ENCODE results near the gene FZD4. TPM values are rescaled to one million over a fixed set of nuclear protein-coding genes. Genes with fewer than 3 reads are reported as not detected.

FZD4 gene
- total and polyA plus RNA-seq, 3 donors from 2014 or later = 14.8 to 31.9 (median 31.2) TPM

DNA sequence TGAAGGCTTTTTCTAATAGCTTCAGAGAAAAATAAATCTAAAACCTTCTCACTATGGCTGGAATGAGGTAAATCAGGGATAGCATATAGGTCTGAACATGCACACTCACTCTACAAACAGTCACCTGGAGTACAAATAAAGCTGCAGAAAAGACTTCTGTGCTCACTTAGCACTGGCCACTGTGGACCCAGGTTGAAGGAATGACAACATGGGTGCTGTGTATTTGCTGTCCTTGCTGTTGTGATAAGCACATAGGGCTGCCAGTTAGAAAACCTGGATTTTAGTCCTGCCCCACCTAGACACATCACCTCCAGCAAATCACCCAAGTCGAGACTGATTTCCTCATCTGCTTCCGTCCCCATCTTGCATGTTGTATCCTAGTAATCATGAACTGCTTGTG lies 51.2 kb downstream of the FZD4 start:
- Histone ChIP-seq H3K27ac (no peak overlapping the region), H3K36me3 (ENCODE audit: low read depth, missing control alignments) (no peaks in the 10 kb centered on the region), H3K4me3 (no peak overlapping the region), H3K9me3 (no peaks in the 10 kb centered on the region), H3K27me3 (no peaks in the 10 kb centered on the region), H3K4me1 (no peaks in the 10 kb centered on the region)
- WGBS, 2 donors = 86 to 88% methylated on average over 2 of the region's 2 CpGs
- intact Hi-C loops (cut with DNase I; ENCODE audit: low total_unique reads) = no loop called here
- no peak for DNase-seq
- TF ChIP-seq POLR2A (IDR thresholded peaks at IDR 0.05) = no peak
- TF ChIP-seq, protein P1, sequence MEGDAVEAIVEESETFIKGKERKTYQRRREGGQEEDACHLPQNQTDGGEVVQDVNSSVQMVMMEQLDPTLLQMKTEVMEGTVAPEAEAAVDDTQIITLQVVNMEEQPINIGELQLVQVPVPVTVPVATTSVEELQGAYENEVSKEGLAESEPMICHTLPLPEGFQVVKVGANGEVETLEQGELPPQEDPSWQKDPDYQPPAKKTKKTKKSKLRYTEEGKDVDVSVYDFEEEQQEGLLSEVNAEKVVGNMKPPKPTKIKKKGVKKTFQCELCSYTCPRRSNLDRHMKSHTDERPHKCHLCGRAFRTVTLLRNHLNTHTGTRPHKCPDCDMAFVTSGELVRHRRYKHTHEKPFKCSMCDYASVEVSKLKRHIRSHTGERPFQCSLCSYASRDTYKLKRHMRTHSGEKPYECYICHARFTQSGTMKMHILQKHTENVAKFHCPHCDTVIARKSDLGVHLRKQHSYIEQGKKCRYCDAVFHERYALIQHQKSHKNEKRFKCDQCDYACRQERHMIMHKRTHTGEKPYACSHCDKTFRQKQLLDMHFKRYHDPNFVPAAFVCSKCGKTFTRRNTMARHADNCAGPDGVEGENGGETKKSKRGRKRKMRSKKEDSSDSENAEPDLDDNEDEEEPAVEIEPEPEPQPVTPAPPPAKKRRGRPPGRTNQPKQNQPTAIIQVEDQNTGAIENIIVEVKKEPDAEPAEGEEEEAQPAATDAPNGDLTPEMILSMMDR (IDR thresholded peaks at IDR 0.05) = no peak

DNA sequence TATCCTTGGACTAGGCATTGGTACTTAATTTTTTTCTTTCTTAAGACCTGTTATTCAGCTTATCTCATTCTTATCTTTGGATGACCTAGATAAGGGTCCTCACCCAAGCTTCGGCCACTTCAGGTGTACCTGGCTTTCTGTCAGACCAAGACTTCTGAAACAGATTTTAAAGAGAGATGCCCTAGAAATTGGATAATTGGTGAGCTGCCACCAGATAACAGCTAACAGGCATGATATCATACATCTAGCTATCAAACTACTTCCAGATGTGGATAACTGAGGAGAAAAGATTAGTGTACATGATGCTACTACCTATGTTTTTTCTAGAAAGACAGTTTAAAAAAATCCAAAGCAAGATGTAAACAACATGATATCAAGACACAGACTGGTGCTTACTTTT lies 52.9 kb downstream of the FZD4 start:
- Histone ChIP-seq H3K9me3 (no peaks in the 10 kb centered on the region), H3K27me3 (no peaks in the 10 kb centered on the region), H3K4me3 (no peak overlapping the region), H3K4me1 (no peaks in the 10 kb centered on the region), H3K36me3 (ENCODE audit: low read depth, missing control alignments) (no peaks in the 10 kb centered on the region), H3K27ac (no peak overlapping the region)
- 80 to 85% methylated on average over 1 of the region's 1 CpG for whole genome bisulfite sequencing, 2 donors
- no peak for DNase-seq
- TF ChIP-seq, protein P1 (IDR thresholded peaks at IDR 0.05) = no peak
- TF ChIP-seq POLR2A (IDR thresholded peaks at IDR 0.05) = no peak
- intact Hi-C loops (cut with DNase I; ENCODE audit: low total_unique reads) = no loop called here

DNA sequence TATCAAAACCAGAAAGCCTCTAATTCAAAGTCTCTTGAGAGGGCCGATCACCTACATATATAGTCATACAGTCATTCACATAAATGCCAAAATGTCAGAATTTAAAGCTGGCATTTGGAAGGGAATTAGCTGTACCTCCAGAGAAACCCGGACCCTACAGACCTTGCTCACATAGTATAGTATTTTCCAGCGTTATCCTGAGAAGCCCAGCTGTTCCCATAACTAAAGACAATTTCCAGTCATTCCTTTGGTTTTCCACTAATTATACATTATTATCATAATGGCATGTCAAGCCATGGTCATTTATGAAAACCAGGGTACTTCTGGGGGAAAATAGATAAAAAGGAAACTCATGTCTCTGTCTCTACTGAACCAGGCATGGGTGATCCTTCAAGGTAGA lies 53.6 kb downstream of the FZD4 start:
- Histone ChIP-seq H3K4me1 (no peaks in the 10 kb centered on the region), H3K27me3 (no peaks in the 10 kb centered on the region), H3K27ac (no peak overlapping the region), H3K4me3 (no peak overlapping the region), H3K36me3 (ENCODE audit: low read depth, missing control alignments) (no peaks in the 10 kb centered on the region), H3K9me3 (no peaks in the 10 kb centered on the region)
- no peak for TF ChIP-seq POLR2A (IDR thresholded peaks at IDR 0.05)
- TF ChIP-seq, protein P1 (IDR thresholded peaks at IDR 0.05) = no peak
- no peak for DNase-seq
- 88 to 93% methylated on average over 3 of the region's 3 CpGs for WGBS, 2 donors
- intact Hi-C loops (cut with DNase I; ENCODE audit: low total_unique reads) = no loop called here

DNA sequence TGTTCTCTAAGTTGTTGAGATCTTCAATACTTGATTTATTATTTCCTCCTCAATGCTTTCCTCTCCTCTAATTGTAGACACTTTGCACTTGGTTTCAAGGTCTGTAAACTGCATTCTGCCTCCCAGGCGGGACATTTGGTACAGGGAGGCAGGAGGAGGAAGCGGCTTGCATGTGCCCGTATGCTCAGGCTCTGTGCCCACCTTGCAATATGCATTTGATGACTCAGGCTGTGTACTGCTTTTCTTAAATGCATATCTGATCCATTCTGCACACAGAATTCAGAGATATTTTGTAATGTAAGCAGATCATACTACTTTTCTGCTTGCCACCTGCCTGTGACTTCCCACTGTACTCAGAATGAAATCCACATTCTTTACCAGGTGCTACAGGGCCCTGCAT lies 55.0 kb downstream of the FZD4 start:
- 74 to 88% methylated on average over 3 of the region's 3 CpGs for WGBS, 2 donors
- TF ChIP-seq, protein P1 (IDR thresholded peaks at IDR 0.05) = no peak
- no peak for TF ChIP-seq POLR2A (IDR thresholded peaks at IDR 0.05)

DNA sequence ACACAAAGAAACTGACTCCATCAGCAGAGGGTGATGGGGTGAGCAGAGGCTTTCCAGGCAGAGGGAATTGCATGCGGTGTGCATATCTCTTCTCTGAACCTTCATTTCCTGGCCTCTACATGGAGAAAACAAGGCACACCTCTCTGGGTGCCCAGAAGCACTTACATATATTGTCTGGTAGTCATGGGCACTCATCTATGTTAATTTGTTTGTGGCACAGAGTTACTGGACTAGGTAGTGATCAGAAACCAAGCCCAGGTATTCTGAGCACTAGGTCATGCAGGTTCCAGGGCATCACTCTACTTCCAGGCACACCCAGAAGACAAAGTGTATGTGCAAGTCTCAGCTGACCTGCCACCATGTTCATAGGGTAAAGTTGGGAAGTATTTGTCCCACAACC lies 56.5 kb downstream of the FZD4 start:
- H3K27me3 ChIP-seq = no peaks in the 10 kb centered on the region
- no peak overlapping the region for H3K27ac ChIP-seq
- no peaks in the 10 kb centered on the region for H3K9me3 ChIP-seq
- WGBS, 2 donors = 97 to 100% methylated on average over 1 of the region's 1 CpG
- TF ChIP-seq, protein P1 (IDR thresholded peaks at IDR 0.05) = no peak
- TF ChIP-seq POLR2A (IDR thresholded peaks at IDR 0.05) = no peak
- intact Hi-C loops (cut with DNase I; ENCODE audit: low total_unique reads) = no loop called here
- H3K4me3 ChIP-seq = no peak overlapping the region
- no peak for DNase-seq
- no peaks in the 10 kb centered on the region for H3K36me3 ChIP-seq (ENCODE audit: low read depth, missing control alignments)
- no peaks in the 10 kb centered on the region for H3K4me1 ChIP-seq

More for the DNA sequence above, 55.0 kb downstream of the FZD4 start:
- Histone ChIP-seq H3K27me3 (no peaks in the 10 kb centered on the region), H3K9me3 (no peaks in the 10 kb centered on the region), H3K36me3 (ENCODE audit: low read depth, missing control alignments) (no peaks in the 10 kb centered on the region), H3K4me3 (no peak overlapping the region), H3K27ac (no peak overlapping the region), H3K4me1 (no peaks in the 10 kb centered on the region)
- no peak for DNase-seq
- intact Hi-C loops (cut with DNase I; ENCODE audit: low total_unique reads) = no loop called here

Measured in testis (tissue), 3 donors.